GM12875 (cell line): ENCODE results near the gene LITAFD.
"Not testable (repeated sequence)": the region's sequence is repeated elsewhere in the genome, so short reads cannot be mapped to it uniquely, and the experiment has no call there.

Source experiments
- H3K4me3 ChIP-seq: one replicate; pipeline ENCODE4 v1.5.1; 2011; ENCODE audit warnings: low read depth, low read length, control low read depth
- TF ChIP-seq, protein P1 (sequence below): IDR thresholded peaks from 2 replicates; pipeline ENCODE4 v1.5.1; 2011; ENCODE audit warnings: low read depth, mild to moderate bottlenecking, control low read depth, inconsistent platforms, low read length, moderate library complexity, borderline replicate concordance; ENCODE audit not compliant: insufficient read depth

The LITAFD gene

DNA sequence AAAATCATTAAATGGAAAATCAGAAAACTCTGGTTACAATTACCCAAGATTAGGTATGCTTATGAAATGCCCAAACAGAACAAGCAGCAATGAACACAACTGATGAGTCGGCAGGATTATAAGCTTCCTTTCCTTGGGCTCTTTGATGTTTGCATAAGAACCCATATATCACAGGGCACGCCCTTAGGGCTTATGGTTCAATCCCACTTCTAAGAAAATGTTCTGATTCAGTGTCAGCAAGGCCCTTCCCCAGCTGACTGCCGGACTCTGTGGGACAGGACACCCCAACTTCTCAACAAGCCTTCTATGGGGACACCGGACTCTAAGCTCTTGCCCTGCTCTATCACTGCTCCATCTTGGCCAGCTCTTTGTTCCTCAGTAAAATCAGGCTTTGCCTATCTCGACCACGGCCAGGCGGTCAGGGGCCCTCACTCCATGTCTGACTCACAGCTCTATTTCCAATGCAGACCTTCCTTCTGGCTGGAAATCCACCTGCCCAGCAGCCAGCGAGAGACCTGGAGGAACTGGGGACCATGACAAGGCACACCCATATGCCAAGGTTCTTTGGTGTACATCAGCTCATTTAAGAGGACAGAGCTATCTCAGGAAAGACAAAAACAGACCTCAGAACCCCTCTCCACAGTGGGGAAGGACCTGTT, 26.8 kb downstream of the LITAFD start:
- TF ChIP-seq, protein P1, sequence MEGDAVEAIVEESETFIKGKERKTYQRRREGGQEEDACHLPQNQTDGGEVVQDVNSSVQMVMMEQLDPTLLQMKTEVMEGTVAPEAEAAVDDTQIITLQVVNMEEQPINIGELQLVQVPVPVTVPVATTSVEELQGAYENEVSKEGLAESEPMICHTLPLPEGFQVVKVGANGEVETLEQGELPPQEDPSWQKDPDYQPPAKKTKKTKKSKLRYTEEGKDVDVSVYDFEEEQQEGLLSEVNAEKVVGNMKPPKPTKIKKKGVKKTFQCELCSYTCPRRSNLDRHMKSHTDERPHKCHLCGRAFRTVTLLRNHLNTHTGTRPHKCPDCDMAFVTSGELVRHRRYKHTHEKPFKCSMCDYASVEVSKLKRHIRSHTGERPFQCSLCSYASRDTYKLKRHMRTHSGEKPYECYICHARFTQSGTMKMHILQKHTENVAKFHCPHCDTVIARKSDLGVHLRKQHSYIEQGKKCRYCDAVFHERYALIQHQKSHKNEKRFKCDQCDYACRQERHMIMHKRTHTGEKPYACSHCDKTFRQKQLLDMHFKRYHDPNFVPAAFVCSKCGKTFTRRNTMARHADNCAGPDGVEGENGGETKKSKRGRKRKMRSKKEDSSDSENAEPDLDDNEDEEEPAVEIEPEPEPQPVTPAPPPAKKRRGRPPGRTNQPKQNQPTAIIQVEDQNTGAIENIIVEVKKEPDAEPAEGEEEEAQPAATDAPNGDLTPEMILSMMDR: no peak
- H3K4me3 ChIP-seq: no peak overlapping the region

DNA sequence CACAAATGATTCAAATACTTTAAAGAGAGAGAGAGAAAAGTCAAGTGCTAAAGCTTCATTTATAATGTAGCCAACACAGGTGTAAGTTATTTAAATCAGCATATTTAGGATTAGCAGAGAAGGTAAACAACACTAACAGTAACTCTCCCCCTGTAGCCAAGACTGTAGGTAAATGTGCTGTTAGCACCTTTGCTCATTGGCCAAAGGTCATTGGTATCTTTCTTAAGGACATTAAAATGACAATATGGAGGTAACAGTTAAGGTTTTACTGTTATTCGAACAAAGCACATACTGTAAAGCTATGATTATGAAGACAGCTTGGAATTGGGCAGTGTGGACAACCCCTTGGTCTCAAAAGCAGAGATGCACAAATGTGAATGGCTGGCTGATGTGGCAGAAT, 28.7 kb downstream of the LITAFD start:
- H3K4me3 ChIP-seq: no peak overlapping the region
- TF ChIP-seq, protein P1: no peak

DNA sequence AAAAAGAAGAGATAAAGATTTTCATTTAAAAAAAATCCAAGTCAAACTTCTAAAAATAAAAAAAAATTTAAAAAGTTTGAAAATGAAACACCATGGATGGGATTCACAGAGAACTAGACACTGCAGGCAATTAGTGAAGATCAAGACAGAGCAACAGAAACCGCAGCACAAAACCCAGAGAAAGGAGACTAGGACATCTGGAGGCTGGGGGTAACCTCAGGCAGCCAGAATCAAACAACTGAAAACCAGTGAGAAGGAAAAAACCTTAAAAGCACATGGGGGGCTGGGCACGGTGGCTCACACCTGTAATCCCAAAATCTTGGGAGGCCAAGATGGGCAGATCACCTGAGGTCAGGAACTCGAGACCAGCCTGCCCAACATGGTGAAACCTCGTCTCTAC, 30.6 kb downstream of the LITAFD start:
- H3K4me3 ChIP-seq: no peak overlapping the region
- TF ChIP-seq, protein P1: no peak

DNA sequence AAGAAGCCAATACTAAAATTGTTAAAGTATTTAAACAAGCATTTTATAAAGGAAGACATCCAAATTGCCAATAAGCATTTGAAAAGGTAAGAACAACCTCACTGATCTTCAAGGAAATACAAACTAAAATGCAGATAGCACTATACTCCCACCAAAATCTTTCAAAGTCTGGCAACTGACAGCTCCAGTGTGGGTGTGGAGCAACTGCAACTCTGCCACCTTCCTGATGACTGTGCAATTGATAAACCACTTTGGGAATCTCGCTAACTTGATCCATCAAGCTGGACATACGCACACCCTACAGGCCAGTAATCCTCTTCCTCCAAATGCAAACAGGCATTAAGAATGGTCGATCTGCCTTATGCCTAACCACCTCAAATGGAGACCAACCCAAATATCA, 31.9 kb downstream of the LITAFD start:
- TF ChIP-seq, protein P1: no peak
- H3K4me3 ChIP-seq: no peak overlapping the region

DNA sequence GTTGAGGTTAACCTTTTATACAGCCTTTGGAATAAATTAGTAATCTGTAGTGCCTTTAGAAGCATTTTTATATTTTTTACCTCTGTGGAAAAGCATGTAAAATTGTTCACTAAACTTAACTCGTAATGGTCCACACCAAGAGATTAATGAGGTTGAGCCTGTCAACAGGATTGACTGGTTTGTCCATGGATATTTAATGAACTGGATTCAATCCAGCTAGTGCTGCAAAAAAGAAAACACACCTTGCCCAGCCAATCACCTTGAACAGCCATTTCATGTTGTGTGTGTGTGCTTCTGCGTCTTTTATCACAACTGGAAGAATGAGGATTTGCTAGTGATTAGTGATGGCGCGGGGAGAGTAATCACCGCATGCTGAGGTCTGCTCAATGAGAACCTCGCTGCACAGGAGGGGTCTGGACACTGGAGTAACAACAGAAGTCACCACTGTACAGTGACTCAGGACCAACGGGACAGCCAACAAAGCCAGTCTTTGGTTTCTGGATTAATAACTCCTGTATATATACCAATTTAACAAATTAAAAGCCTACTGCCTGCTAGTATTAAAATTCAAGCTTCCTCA, 33.7 kb downstream of the LITAFD start:
- H3K4me3 ChIP-seq: no peak overlapping the region

DNA sequence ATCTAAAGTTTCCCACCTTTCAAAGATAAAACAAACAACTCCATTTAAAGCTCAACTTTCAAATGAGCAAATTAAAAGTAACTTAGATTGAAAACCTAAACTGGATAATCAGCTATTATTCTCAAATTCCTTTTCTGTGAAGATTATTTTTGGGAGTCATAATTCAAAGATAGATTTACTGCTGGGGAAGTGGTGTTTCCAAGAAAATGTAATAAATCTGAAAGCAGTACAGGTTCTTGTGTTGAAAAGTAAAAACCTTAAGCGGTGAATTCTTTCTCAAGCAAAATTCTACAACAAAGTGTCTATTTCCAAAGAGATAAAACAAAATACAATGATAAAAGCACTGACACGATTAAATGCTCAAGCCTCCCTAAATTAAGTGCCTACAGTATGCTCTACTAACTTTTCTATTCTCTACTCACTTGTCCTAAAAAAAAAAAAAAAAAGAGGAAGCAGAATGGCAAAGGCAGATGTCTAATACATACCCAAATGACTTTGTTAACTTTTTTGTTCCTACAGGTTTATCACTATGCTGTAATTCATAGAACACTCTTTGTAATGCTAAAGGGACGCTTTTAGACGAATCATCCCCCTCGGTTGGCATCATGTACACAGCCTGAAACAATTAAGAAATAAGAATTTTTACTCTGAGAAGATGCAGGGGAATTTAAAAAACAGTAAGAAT, 34.5 kb downstream of the LITAFD start:
- TF ChIP-seq, protein P1: no peak
- no peak overlapping the region for H3K4me3 ChIP-seq

More for the DNA sequence above, 33.7 kb downstream of the LITAFD start:
- TF ChIP-seq, protein P1: no peak

DNA sequence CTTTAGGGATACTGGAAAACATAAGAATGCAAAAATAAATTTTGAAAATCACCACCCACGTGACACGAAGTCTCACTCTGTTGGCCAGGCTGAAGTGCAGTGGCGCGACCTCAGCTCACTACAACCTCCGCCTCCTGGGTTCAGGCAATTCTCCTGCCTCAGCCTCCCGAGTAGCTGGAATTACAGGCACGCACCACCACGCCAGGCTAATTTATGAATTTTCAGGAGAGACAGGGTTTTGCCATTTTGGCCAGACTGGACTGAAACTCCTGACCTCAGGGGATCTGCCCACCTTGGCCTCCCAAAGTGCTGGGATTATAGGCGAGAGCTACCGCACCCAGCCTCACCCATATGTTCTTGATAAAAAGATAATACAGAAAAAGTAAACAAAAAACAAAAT, 35.2 kb downstream of the LITAFD start:
- H3K4me3 ChIP-seq: not testable (repeated sequence)
